HEK293 (cell line): ENCODE data around the gene EXOSC7.
A peak's percentile ranks its signal among the peaks of the same experiment; 100 is the strongest.

Experiments
- CTCF ChIA-PET: fragments of 350-600 bp; formaldehyde crosslinking; extraction: SDS; loops from one replicate; lab custom pipeline; 2021; ENCODE audit warnings: antibody characterized with exemption; lab: Yijun Ruan, JAX
- POLR2A ChIA-PET: fragments of 300-600 bp; formaldehyde crosslinking; extraction: SDS; loops from one replicate; lab custom pipeline; 2020; ENCODE audit warnings: antibody characterized with exemption, inconsistent platforms; lab: Yijun Ruan, JAX
- H3K27ac ChIP-seq: fragments of 200-500 bp; sonication (Bioruptor generic); 2 replicates; pipeline ENCODE4 v1.5.1; 2014; ENCODE audit warnings: low read depth, low read length, control low read depth, inconsistent platforms; ENCODE audit errors: extremely low read depth
- H3K36me3 ChIP-seq, 2 experiments: fragments of 200-500 bp in 1 of 2; sonication (Bioruptor generic) in 1 of 2; 1 replicate in 1 of 2; 2 replicates in 1 of 2; pipeline ENCODE4 v1.5.1; 2014 to 2017; ENCODE audit warnings: inconsistent platforms in 2 of 2, low read length in 2 of 2; ENCODE audit not compliant: control insufficient read depth in 2 of 2, insufficient read depth in 1 of 2
- H3K4me1 ChIP-seq: fragments of 200-500 bp; sonication (Bioruptor generic); 2 replicates; pipeline ENCODE4 v1.5.1; 2014; ENCODE audit warnings: mild to moderate bottlenecking, low read length, inconsistent platforms; ENCODE audit not compliant: control insufficient read depth, insufficient read depth
- H3K4me3 ChIP-seq: 2 replicates; pipeline ENCODE4 v1.5.1; 2011; ENCODE audit warnings: low read depth, mild to moderate bottlenecking, control low read depth, low read length, moderate library complexity
- H3K9me3 ChIP-seq: fragments of 200-500 bp; sonication (Bioruptor generic); 2 replicates; pipeline ENCODE4 v1.5.1; 2014; ENCODE audit warnings: low read depth, low read length, inconsistent platforms; ENCODE audit not compliant: control insufficient read depth, insufficient read depth
- KLF1 ChIP-seq: fragments of 450-650 bp; formaldehyde crosslinking; IDR thresholded peaks from 2 replicates; pipeline ENCODE4 v1.5.1; 2016; ENCODE audit warnings: missing biosample characterization, missing genetic modification characterization
- PRDM1 ChIP-seq: fragments of 450-650 bp; formaldehyde crosslinking; IDR thresholded peaks from 2 replicates; pipeline ENCODE4; 2016; ENCODE audit warnings: missing biosample characterization, missing genetic modification characterization
- ZNF174 ChIP-seq: fragments of 450-650 bp; formaldehyde crosslinking; IDR thresholded peaks from 2 replicates; pipeline ENCODE4 v1.5.0; 2017; ENCODE audit warnings: missing biosample characterization, mild to moderate bottlenecking, missing genetic modification characterization
- ZNF366 ChIP-seq: fragments of 450-650 bp; formaldehyde crosslinking; conservative IDR thresholded peaks from 2 replicates; pipeline ENCODE4 v1.5.1; 2016; ENCODE audit warnings: missing biosample characterization, missing genetic modification characterization
- ZNF416 ChIP-seq: fragments of 450-650 bp; formaldehyde crosslinking; IDR thresholded peaks from 2 replicates; pipeline ENCODE4 v1.5.1; 2016; ENCODE audit warnings: missing biosample characterization, missing genetic modification characterization
- ZNF521 ChIP-seq: fragments of 450-650 bp; formaldehyde crosslinking; IDR thresholded peaks from 2 replicates; pipeline ENCODE4 v1.5.1; 2017; ENCODE audit warnings: missing biosample characterization, mild to moderate bottlenecking, missing genetic modification characterization

The EXOSC7 gene

DNA sequence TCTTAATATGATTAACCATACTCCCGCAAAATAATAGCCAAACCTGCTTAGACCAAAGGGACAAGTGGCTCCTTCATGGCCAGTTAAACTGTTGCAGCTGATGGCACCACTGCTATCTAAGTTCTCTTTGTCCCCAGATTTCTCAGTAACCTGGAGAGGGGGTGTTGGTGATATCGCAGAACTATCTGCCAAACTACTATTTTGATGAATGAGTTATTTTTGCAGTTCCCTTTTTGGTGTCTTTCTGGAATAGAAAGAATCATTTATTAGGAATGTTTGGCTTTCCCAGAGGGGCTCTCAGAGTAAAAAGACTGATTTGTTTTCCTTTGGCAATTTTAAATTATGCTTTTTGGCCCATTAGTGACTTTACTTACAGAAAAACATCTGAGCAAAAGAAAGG, 83.1 kb downstream of the EXOSC7 start:
- H3K27ac ChIP-seq = no peak overlapping the region
- no peaks in the 10 kb centered on the region for H3K9me3 ChIP-seq
- ChIA-PET POLR2A (no interaction called here), CTCF (no interaction called here)
- no peak for TF ChIP-seq ZNF416 (tag by site-specific recombination)
- no peaks in the 10 kb centered on the region for H3K4me1 ChIP-seq
- no peaks in the 10 kb centered on the region for H3K36me3 ChIP-seq
- H3K4me3 ChIP-seq = no peak overlapping the region

DNA sequence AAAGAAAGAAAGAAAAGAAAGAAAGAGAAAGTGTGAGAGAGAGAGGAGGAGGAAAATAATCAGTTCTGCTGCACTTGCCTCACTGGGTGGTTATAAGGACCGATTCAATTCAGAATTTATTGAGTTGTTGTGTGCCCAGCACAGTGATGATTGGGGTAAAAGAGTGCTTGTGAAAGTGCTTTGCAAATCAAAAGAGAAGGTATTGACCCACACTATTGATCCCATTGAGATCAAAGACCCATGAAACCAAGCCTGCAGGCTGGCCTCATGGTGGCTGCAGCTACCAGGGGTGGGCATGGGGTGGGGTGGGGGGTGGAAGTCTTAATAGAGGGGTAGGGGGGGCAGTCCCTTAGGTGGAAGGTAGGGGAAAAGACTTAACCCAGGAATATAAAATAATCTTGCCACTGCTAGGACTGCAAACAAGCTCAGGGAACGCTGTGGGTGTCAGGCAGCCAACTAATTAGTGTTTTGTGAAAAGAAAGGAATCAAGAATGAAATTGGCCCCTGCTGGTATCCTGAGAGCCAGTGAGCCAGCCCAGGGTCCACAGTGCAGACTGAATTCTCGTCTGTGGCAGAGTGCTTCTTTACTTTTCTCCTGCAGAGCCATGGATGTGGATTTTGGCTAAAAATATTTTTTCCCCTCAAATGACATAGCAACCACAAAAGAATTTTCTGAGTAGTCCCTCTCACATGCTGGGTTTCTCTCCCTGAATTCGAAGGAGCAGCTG, 84.3 kb downstream of the EXOSC7 start:
- H3K36me3 ChIP-seq = no peaks in the 10 kb centered on the region
- TF ChIP-seq ZNF366 = 0 out of 2 replicates have a peak, but pooled peaks have one; percentile 19
- TF ChIP-seq ZNF521 (tag by site-specific recombination) = no peak
- no peak for TF ChIP-seq ZNF174 (tag by site-specific recombination)
- no peak for TF ChIP-seq KLF1 (tag by site-specific recombination)
- TF ChIP-seq PRDM1 (tag by site-specific recombination) = 0 out of 2 replicates have a peak, but pooled peaks have one; percentile 52
- TF ChIP-seq, all 188 proteins: peak for 2
- H3K4me3 ChIP-seq = no peak overlapping the region
- H3K9me3 ChIP-seq = no peaks in the 10 kb centered on the region
- H3K27ac ChIP-seq = no peak overlapping the region
- CTCF ChIA-PET = interaction anchor here (0.6 kb wide), 1 partner anchor 224 kb away, joined by 3 read pairs; no protein-coding TSS in a partner anchor
- POLR2A ChIA-PET = no interaction called here
- H3K4me1 ChIP-seq = no peaks in the 10 kb centered on the region
